Tibial nerve (tissue), 4 donors: ENCODE measurements around the gene AFAP1L2. TPM values are rescaled to one million over a fixed set of nuclear protein-coding genes. Genes with fewer than 3 reads are reported as not detected.

Experiments
- DNase-seq, 2 donors: peaks; one replicate each; pipeline ENCODE4 v3.0.0-alpha.2; 2019; ENCODE audit warnings: low spot score in 2 of 2
- H3K27ac ChIP-seq, 4 donors: fragments of 200-600 bp; sonication (generic) in 3 of 4; one replicate each; pipeline ENCODE4 v1.5.1; 2017 to 2019; ENCODE audit warnings: mild to moderate bottlenecking in 1 of 4
- H3K27me3 ChIP-seq, 2 donors: fragments of 200-600 bp; sonication (generic) in 1 of 2; one replicate each; pipeline versions ENCODE4 v1.5.1 to v1.6.0; 2017 to 2019
- H3K36me3 ChIP-seq, 3 donors: fragments of 200-600 bp; sonication (generic); one replicate each; pipeline ENCODE4 v1.5.1; 2018 to 2019
- H3K4me1 ChIP-seq, 4 donors: fragments of 200-600 bp; sonication (generic) in 3 of 4; one replicate each; pipeline ENCODE4 v1.5.1; 2017 to 2019
- H3K4me3 ChIP-seq, 4 donors: fragments of 200-600 bp; sonication (generic) in 3 of 4; one replicate each; pipeline ENCODE4 v1.5.1; 2017 to 2019; ENCODE audit warnings: mild to moderate bottlenecking in 1 of 4, moderate library complexity in 1 of 4
- H3K9me3 ChIP-seq, 4 donors: fragments of 200-600 bp; sonication (generic) in 3 of 4; one replicate each; pipeline ENCODE4 v1.5.1; 2017 to 2019
- EP300 ChIP-seq, 2 donors: sonication (generic); formaldehyde crosslinking; IDR thresholded peaks; one replicate each; pipeline ENCODE4 v1.6.1; 2017; ENCODE audit warnings: antibody characterized with exemption in 2 of 2, mild to moderate bottlenecking in 1 of 2
- POLR2A ChIP-seq, 2 donors: fragments of 450-650 bp; IDR thresholded peaks; one replicate each; pipeline ENCODE4 v1.6.1; 2017; ENCODE audit warnings: antibody characterized with exemption in 2 of 2, mild to moderate bottlenecking in 2 of 2, moderate library complexity in 2 of 2
- WGBS, 2 donors: methylation state at CpG; one replicate each; pipeline ENCODE4 v1.1.5; 2018; 5-methylcytosine and 5-hydroxymethylcytosine counted together
- total RNA-seq, 4 donors: library from RNA; depleted of rRNA; stranded (reverse); fragments of >200 nt; gene quantifications; one replicate each; pipeline ENCODE4 v1.1.0, GENCODE V29; 2016
- TF ChIP-seq, protein P1 (sequence below), 5 experiments: fragments of 200-600 bp in 3 of 5; fragments of 450-650 bp in 2 of 5; sonication (generic) in 3 of 5; IDR thresholded peaks; one replicate each; pipeline ENCODE4 v1.5.1; 2016 to 2019; ENCODE audit warnings: antibody characterized with exemption in 5 of 5, mild to moderate bottlenecking in 3 of 5, moderate library complexity in 2 of 5

AFAP1L2 gene
- total RNA-seq, 4 donors from 2014 or later: 96.3 to 176 (median 127) TPM

DNA sequence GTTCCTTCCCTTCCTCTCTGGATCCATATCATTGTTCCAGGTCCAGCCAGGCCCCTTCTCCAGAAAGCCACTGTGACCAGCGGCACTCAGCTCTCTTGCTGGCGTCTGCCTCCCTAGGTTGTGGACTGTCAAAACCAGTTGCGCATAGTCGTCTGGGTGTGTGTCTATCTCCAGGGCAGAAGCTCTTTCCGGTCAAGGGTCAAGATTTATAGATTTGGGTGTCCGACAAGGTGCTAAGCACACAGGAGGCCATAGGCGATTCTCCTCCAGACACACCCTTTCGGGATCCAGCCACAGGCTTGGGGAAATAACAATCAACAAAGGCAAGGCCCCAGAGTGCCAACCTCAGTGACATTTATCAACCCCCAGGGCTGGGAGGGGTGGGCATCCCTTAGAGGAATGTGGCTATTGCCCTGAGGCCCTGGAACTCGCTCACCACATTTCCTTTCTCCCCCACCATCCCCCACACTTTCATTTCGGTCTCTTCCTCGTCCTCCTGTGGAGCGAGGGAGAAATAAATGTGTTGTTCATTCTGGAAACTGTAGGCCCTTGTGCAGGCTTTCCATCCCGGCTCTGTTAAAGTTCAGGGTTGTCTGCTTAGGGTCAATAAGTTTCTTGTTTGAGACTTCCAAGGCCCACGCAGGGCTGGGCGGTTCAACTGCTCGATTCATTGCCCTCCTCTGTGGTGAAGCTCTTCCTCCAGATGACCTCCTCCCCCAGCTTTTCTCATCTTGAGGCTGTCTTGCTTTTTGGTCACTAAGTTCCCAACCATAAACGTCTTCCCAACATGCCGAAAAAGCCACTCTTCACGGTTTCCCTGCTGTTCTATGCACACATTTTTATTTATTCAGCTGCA, 57.9 kb downstream of the AFAP1L2 start:
- no peaks in the 10 kb centered on the region for H3K27me3 ChIP-seq
- H3K4me3 ChIP-seq: no peak overlapping the region
- H3K27ac ChIP-seq: peak overlapping the region; percentile 43 to 93 (median 64)
- 29% methylated on average over 18 to 19 of the region's 19 CpGs for WGBS, 2 donors
- peaks cover 0 to 98% (median 69%) of the 10 kb centered on the region in 4 donors for H3K4me1 ChIP-seq
- DNase-seq: no peak
- TF ChIP-seq EP300 (IDR thresholded peaks at IDR 0.05) (peak in 1 of 2 donors; percentile 75), POLR2A (IDR thresholded peaks at IDR 0.05) (no peak)
- no peaks in the 10 kb centered on the region for H3K36me3 ChIP-seq
- no peaks in the 10 kb centered on the region for H3K9me3 ChIP-seq

DNA sequence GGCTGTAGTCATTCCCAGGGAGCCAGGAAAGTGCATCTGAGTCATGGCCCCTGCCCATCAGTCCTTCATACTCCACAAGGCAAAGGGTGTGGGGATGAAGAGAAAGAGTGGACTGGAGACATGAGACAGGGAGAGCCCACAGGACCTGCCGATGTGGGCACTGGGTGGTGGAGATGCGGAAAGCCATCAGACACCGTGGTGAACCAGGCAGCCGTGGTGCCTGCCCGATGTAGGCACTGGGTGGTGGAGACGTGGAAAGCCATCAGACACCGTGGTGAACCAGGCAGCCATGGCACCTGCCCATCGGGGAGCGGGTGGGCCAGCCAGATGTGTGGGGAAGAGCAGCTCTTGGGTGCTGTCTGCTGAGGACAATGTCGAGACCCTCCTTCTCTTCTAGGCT, 58.6 kb downstream of the AFAP1L2 start:
- Histone ChIP-seq H3K36me3 (no peaks in the 10 kb centered on the region), H3K4me1 (peaks cover 0 to 96% (median 63%) of the 10 kb centered on the region in 4 donors), H3K9me3 (no peaks in the 10 kb centered on the region), H3K27me3 (no peaks in the 10 kb centered on the region), H3K4me3 (no peak overlapping the region), H3K27ac (peak overlapping the region; percentile 43 to 93 (median 66))
- WGBS, 2 donors: 85 to 96% methylated on average over 9 to 10 of the region's 10 CpGs
- no peak for DNase-seq
- TF ChIP-seq POLR2A (IDR thresholded peaks at IDR 0.05) (no peak), EP300 (IDR thresholded peaks at IDR 0.05) (no peak)
- TF ChIP-seq, protein P1, sequence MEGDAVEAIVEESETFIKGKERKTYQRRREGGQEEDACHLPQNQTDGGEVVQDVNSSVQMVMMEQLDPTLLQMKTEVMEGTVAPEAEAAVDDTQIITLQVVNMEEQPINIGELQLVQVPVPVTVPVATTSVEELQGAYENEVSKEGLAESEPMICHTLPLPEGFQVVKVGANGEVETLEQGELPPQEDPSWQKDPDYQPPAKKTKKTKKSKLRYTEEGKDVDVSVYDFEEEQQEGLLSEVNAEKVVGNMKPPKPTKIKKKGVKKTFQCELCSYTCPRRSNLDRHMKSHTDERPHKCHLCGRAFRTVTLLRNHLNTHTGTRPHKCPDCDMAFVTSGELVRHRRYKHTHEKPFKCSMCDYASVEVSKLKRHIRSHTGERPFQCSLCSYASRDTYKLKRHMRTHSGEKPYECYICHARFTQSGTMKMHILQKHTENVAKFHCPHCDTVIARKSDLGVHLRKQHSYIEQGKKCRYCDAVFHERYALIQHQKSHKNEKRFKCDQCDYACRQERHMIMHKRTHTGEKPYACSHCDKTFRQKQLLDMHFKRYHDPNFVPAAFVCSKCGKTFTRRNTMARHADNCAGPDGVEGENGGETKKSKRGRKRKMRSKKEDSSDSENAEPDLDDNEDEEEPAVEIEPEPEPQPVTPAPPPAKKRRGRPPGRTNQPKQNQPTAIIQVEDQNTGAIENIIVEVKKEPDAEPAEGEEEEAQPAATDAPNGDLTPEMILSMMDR (IDR thresholded peaks at IDR 0.05): no peak

DNA sequence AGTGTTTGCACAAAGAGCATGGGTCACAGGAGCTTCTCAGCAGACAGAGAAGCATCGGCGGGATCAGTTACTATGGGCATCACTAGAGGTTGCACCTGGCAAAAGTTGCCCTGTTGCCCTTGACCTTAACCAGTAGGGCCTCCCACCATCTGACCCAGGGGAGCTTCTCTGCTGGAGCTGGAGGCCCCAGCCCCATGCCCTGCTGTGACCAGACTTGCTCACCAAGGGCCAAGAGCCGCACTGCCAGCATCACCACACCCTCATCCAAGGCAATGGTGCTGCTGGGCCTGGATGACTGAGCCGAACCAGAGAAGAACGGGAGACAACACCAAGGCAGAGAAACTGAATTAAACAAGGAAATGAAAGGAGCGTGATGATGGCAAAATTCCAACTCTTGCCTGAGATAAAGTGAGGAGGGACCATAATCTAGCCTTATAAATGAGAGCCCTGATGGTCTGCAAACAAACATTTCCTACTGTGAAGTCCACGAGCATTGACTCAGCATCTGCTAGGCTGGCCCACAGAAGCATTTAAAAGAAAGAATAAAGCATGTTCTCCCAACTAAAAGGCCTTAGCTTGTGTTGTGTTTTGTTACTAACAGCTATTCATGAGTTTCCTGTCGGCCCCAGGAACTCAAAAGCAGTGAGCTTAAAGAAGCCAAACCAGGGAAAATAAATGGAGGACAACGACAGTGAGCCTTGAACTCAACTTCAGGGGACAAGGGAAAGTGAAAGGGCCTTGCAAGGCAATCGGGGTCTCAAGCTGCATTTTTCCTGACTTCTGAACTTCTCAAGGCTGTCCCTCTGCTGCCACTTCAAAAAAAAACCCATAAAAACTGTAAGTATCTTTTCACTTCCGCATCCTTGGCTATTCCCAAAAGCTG, 60.4 kb downstream of the AFAP1L2 start:
- 27 to 32% methylated on average over 11 of the region's 11 CpGs for WGBS, 2 donors
- H3K4me3 ChIP-seq: no peak overlapping the region
- H3K27ac ChIP-seq: peak overlapping the region; percentile 48 to 93 (median 66)
- peaks cover 0 to 82% (median 51%) of the 10 kb centered on the region in 4 donors for H3K4me1 ChIP-seq
- H3K36me3 ChIP-seq: peaks cover 0 to 18% (median 0%) of the 10 kb centered on the region in 3 donors
- no peaks in the 10 kb centered on the region for H3K27me3 ChIP-seq
- TF ChIP-seq, protein P1 (IDR thresholded peaks at IDR 0.05): no peak
- peak in 1 of 2 donors; percentile 3 for TF ChIP-seq EP300 (IDR thresholded peaks at IDR 0.05)
- H3K9me3 ChIP-seq: no peaks in the 10 kb centered on the region
- no peak for DNase-seq

GRCh38 chr10:114342976-114343375, 61.3 kb downstream of the AFAP1L2 start:
- TF ChIP-seq EP300 (IDR thresholded peaks at IDR 0.05): no peak
- TF ChIP-seq, protein P1 (IDR thresholded peaks at IDR 0.05): no peak
- no peak for TF ChIP-seq POLR2A (IDR thresholded peaks at IDR 0.05)
- no peak overlapping the region for H3K4me3 ChIP-seq
- no peak for DNase-seq
- no peaks in the 10 kb centered on the region for H3K27me3 ChIP-seq
- peak overlapping the region; percentile 13 to 93 (median 56) for H3K27ac ChIP-seq
- H3K4me1 ChIP-seq: peaks cover 0 to 81% (median 44%) of the 10 kb centered on the region in 4 donors
- H3K36me3 ChIP-seq: peaks cover 0 to 27% (median 0%) of the 10 kb centered on the region in 3 donors
- 65 to 68% methylated on average over 2 of the region's 2 CpGs for WGBS, 2 donors
- no peaks in the 10 kb centered on the region for H3K9me3 ChIP-seq

DNA sequence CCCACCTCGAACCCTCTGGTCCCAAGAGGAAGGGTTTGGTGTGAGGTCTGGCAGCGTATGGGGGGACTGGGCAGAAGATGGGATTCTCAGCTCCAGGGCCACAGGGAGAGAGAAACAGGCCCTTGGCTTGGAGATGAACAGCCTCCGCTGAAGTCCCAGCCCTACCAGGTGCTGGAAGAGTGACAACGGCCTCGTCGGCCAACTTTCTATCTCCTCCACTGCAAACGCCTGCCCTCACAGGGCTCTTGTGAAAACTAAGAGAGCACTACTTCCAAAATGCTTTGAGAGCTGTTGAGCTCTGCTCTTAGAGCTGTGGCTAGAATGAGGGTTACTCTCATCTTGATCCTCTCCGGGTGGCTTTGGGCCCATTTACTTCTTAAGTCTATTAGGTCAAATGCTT, 63.5 kb downstream of the AFAP1L2 start:
- TF ChIP-seq POLR2A (IDR thresholded peaks at IDR 0.05): no peak
- TF ChIP-seq EP300 (IDR thresholded peaks at IDR 0.05): no peak
- TF ChIP-seq, protein P1 (IDR thresholded peaks at IDR 0.05): no peak
- no peaks in the 10 kb centered on the region for H3K27me3 ChIP-seq
- no peak overlapping the region for H3K4me3 ChIP-seq
- H3K27ac ChIP-seq: peak overlapping the region in 2 of 4 donors; percentile 15 to 93
- peaks cover 0 to 41% (median 0%) of the 10 kb centered on the region in 3 donors for H3K36me3 ChIP-seq
- 83 to 92% methylated on average over 8 of the region's 8 CpGs for WGBS, 2 donors
- no peak for DNase-seq
- no peaks in the 10 kb centered on the region for H3K9me3 ChIP-seq
- H3K4me1 ChIP-seq: peaks cover 0 to 75% (median 34%) of the 10 kb centered on the region in 4 donors
